GM12892 (cell line): Measurements from ENCODE around the gene BANP.
"Not testable (repeated sequence)": the region's sequence is repeated elsewhere in the genome, so short reads cannot be mapped to it uniquely, and the experiment has no call there.

Source experiments
- DNase-seq: peaks from one replicate; pipeline ENCODE4 v3.0.0; 2011; ENCODE audit not compliant: insufficient read length
- FAIRE-seq: peaks from 2 replicates; lab custom pipeline; 2011; peaks lifted over from hg19 to GRCh38; lab: Jason Lieb, UNC
- POLR2A ChIP-seq: IDR thresholded peaks from 2 replicates; pipeline ENCODE4 v1.6.1; 2011; ENCODE audit warnings: low read depth, low read length, control low read depth
- POLR2AphosphoS5 ChIP-seq: IDR thresholded peaks from 2 replicates; pipeline ENCODE4 v1.6.1; 2011; ENCODE audit warnings: low read depth, low read length, control low read depth
- TAF1 ChIP-seq: IDR thresholded peaks from 2 replicates; pipeline ENCODE4 v1.6.1; 2011; ENCODE audit warnings: low read depth, mild to moderate bottlenecking, control low read depth, low read length, borderline replicate concordance

BANP gene

GRCh38 chr16:88045820-88046303 is 94.6 kb downstream of the BANP start:
- FAIRE-seq (peak; percentile 17), DNase-seq (peak; percentile 57)

GRCh38 chr16:88047462-88047861 is 96.2 kb downstream of the BANP start:
- no peak for TF ChIP-seq POLR2AphosphoS5
- no peak for TF ChIP-seq POLR2A
- TF ChIP-seq TAF1 = no peak
- FAIRE-seq (no peak), DNase-seq (no peak)

More at GRCh38 chr16:88045820-88046303, 94.6 kb downstream of the BANP start:
- TF ChIP-seq POLR2A = no peak
- no peak for TF ChIP-seq TAF1
- TF ChIP-seq POLR2AphosphoS5 = no peak

- no peak for DNase-seq
- TF ChIP-seq POLR2AphosphoS5 (no peak), POLR2A (no peak), TAF1 (no peak)
- no peak for FAIRE-seq
Observed at GRCh38 chr16:88048985-88049384, 97.8 kb downstream of the BANP start.

GRCh38 chr16:88049561-88050545 is 98.6 kb downstream of the BANP start:
- DNase-seq = no peak
- TF ChIP-seq TAF1 (no peak), POLR2A (no peak), POLR2AphosphoS5 (no peak)
- FAIRE-seq = no peak

- no peak for FAIRE-seq
- TF ChIP-seq TAF1 (no peak), POLR2AphosphoS5 (no peak), POLR2A (no peak)
- no peak for DNase-seq
Observed at GRCh38 chr16:88050952-88051660, 99.9 kb downstream of the BANP start.

- DNase-seq (no peak), FAIRE-seq (no peak)
- TF ChIP-seq TAF1 (no peak), POLR2AphosphoS5 (no peak), POLR2A (no peak)
Observed at GRCh38 chr16:88052661-88053060, 101.4 kb downstream of the BANP start.

GRCh38 chr16:88053479-88053878 is 102.2 kb downstream of the BANP start:
- DNase-seq, FAIRE-seq: not testable (repeated sequence)

GRCh38 chr16:88055356-88055755 is 104.1 kb downstream of the BANP start:
- TF ChIP-seq POLR2AphosphoS5 (no peak), TAF1 (no peak), POLR2A (no peak)
- FAIRE-seq (no peak), DNase-seq (no peak)

GRCh38 chr16:88056212-88056611 is 105.0 kb downstream of the BANP start:
- no peak for DNase-seq
- no peak for FAIRE-seq
- TF ChIP-seq TAF1 (no peak), POLR2AphosphoS5 (no peak), POLR2A (no peak)

GRCh38 chr16:88057656-88058055 is 106.4 kb downstream of the BANP start:
- TF ChIP-seq POLR2A (no peak), POLR2AphosphoS5 (no peak), TAF1 (no peak)
- no peak for FAIRE-seq
- DNase-seq = no peak

GRCh38 chr16:88058136-88058535 is 106.9 kb downstream of the BANP start:
- TF ChIP-seq POLR2AphosphoS5 (no peak), TAF1 (no peak), POLR2A (no peak)
- FAIRE-seq = no peak

GRCh38 chr16:88058817-88059216 is 107.6 kb downstream of the BANP start:
- no peak for FAIRE-seq
- no peak for DNase-seq
- TF ChIP-seq POLR2AphosphoS5 (no peak), TAF1 (no peak), POLR2A (no peak)

More at GRCh38 chr16:88058136-88058535, 106.9 kb downstream of the BANP start:
- no peak for DNase-seq

- TF ChIP-seq TAF1 = no peak
- no peak for TF ChIP-seq POLR2A
- no peak for TF ChIP-seq POLR2AphosphoS5
- FAIRE-seq (no peak), DNase-seq (no peak)
Observed at GRCh38 chr16:88059701-88060386, 108.6 kb downstream of the BANP start.
